ENCODE data around the gene ERCC4. TPM values are rescaled to one million over a fixed set of nuclear protein-coding genes. Genes with fewer than 3 reads are reported as not detected.

The ERCC4 gene
- total and polyA plus RNA-seq, 2 experiments from 2014 or later = 5.4 to 21.6 TPM

- H3K27me3 Mint-ChIP-seq (ENCODE audit: insufficient read depth, low read depth, poor library complexity) = peaks cover 2% of the 10 kb centered on the region
- peak; percentile 90 for ATAC-seq
- TF ChIP-seq, protein P1, sequence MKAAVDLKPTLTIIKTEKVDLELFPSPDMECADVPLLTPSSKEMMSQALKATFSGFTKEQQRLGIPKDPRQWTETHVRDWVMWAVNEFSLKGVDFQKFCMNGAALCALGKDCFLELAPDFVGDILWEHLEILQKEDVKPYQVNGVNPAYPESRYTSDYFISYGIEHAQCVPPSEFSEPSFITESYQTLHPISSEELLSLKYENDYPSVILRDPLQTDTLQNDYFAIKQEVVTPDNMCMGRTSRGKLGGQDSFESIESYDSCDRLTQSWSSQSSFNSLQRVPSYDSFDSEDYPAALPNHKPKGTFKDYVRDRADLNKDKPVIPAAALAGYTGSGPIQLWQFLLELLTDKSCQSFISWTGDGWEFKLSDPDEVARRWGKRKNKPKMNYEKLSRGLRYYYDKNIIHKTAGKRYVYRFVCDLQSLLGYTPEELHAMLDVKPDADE (IDR thresholded peaks at IDR 0.05) = no peak
- TF ChIP-seq EZH2phosphoT487 (IDR thresholded peaks at IDR 0.05; ENCODE audit: unreplicated experiment) (no peak), ZNF462 (CRISPR knock-in tag; IDR thresholded peaks at IDR 0.05) (no peak), CTCF (conservative IDR thresholded peaks at IDR 0.05; ENCODE audit: low read depth in 2 of 2) (peak; percentile 84 to 92), ZNF331 (CRISPR knock-in tag; IDR thresholded peaks at IDR 0.05; ENCODE audit: low read depth) (no peak), STAT1 (IDR thresholded peaks at IDR 0.05; ENCODE audit: unreplicated experiment) (no peak), ZNF114 (CRISPR knock-in tag; IDR thresholded peaks at IDR 0.05) (no peak), CREB1 (CRISPR knock-in tag; IDR thresholded peaks at IDR 0.05; ENCODE audit: low read depth) (peak; percentile 51), NANOG (IDR thresholded peaks at IDR 0.05; ENCODE audit: borderline replicate concordance) (no peak), EZH2 (IDR thresholded peaks at IDR 0.05; ENCODE audit: low read depth, unreplicated experiment) (no peak), POLR2AphosphoS5 (IDR thresholded peaks at IDR 0.05; ENCODE audit: low read depth) (no peak)
- TF ChIP-seq, protein P2, sequence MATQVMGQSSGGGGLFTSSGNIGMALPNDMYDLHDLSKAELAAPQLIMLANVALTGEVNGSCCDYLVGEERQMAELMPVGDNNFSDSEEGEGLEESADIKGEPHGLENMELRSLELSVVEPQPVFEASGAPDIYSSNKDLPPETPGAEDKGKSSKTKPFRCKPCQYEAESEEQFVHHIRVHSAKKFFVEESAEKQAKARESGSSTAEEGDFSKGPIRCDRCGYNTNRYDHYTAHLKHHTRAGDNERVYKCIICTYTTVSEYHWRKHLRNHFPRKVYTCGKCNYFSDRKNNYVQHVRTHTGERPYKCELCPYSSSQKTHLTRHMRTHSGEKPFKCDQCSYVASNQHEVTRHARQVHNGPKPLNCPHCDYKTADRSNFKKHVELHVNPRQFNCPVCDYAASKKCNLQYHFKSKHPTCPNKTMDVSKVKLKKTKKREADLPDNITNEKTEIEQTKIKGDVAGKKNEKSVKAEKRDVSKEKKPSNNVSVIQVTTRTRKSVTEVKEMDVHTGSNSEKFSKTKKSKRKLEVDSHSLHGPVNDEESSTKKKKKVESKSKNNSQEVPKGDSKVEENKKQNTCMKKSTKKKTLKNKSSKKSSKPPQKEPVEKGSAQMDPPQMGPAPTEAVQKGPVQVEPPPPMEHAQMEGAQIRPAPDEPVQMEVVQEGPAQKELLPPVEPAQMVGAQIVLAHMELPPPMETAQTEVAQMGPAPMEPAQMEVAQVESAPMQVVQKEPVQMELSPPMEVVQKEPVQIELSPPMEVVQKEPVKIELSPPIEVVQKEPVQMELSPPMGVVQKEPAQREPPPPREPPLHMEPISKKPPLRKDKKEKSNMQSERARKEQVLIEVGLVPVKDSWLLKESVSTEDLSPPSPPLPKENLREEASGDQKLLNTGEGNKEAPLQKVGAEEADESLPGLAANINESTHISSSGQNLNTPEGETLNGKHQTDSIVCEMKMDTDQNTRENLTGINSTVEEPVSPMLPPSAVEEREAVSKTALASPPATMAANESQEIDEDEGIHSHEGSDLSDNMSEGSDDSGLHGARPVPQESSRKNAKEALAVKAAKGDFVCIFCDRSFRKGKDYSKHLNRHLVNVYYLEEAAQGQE (IDR thresholded peaks at IDR 0.05; ENCODE audit: unreplicated experiment) = no peak
- DNase-seq (ENCODE audit: low spot score) = peak; percentile 87
- H3K4me2 ChIP-seq = no peak overlapping the region
- H3K27ac Mint-ChIP-seq = no peak overlapping the region
- no peak overlapping the region for H2AFZ ChIP-seq
- H3K27me3 ChIP-seq (ENCODE audit: insufficient read depth) = no peaks in the 10 kb centered on the region
- H3K9me2 ChIP-seq (ENCODE audit: insufficient read depth) = no peaks in the 10 kb centered on the region
- H3K4me1 ChIP-seq (ENCODE audit: insufficient read depth) = no peaks in the 10 kb centered on the region
- H3K4me3 Mint-ChIP-seq = no peak overlapping the region
- H3K4me1 Mint-ChIP-seq = no peaks in the 10 kb centered on the region
- no peaks in the 10 kb centered on the region for H3F3A ChIP-seq (replicated peaks; ENCODE audit: low read depth)
- H4K20me1 ChIP-seq (replicated peaks; ENCODE audit: insufficient read depth) = no peaks in the 10 kb centered on the region
- H3K79me2 ChIP-seq (replicated peaks; ENCODE audit: insufficient read depth) = no peaks in the 10 kb centered on the region
- peaks cover 20% of the 10 kb centered on the region; the same call in 1 of the 2 replicates for H3K36me3 ChIP-seq (ENCODE audit: insufficient read depth)
- no peak overlapping the region for H3K27ac ChIP-seq (ENCODE audit: low read depth)
- no peak overlapping the region for H3K4me3 ChIP-seq
- no peaks in the 10 kb centered on the region for H3K9me3 Mint-ChIP-seq
- H3K36me3 Mint-ChIP-seq (ENCODE audit: low read depth) = peaks cover 15% of the 10 kb centered on the region; the same call in 2 of the 3 replicates
Observed at GRCh38 chr16:13935408-13935807, 15.5 kb downstream of the ERCC4 start.

Data from GM23338 (cell line).